Effector memory CD8-positive, alpha-beta T cell (primary cell): ENCODE data around the gene VWA5B1.

Experiments used
- ATAC-seq: fragments of 150-1000 bp; cut with Tn5 transposase; replicated peaks from 2 replicates; pipeline ENCODE4 v1.10.0; 2021; ENCODE audit warnings: mild to moderate bottlenecking, moderate library complexity
- DNase-seq, 3 experiments: peaks; one replicate each; pipeline ENCODE4 v3.0.0; 2021
- H3K27ac Mint-ChIP-seq, 2 donors: one replicate each; pipeline ENCODE4 v1.8.0; 2022; ENCODE audit warnings: mild to moderate bottlenecking in 2 of 2, mixed read lengths in 2 of 2, moderate library complexity in 2 of 2
- H3K27me3 Mint-ChIP-seq, 2 donors: one replicate each; pipeline ENCODE4 v1.8.0; 2022; ENCODE audit warnings: mixed read lengths in 2 of 2
- H3K36me3 Mint-ChIP-seq: one replicate; pipeline ENCODE4 v1.8.0; 2022; ENCODE audit warnings: mild to moderate bottlenecking, moderate library complexity, mixed read lengths; ENCODE audit not compliant: insufficient read depth
- H3K4me1 Mint-ChIP-seq, 2 donors: one replicate each; pipeline ENCODE4 v1.8.0; 2022; ENCODE audit warnings: low read depth in 2 of 2, mixed read lengths in 2 of 2
- H3K4me3 Mint-ChIP-seq, 2 donors: one replicate each; pipeline ENCODE4 v1.8.0; 2022; ENCODE audit warnings: mild to moderate bottlenecking in 2 of 2, mixed read lengths in 2 of 2, moderate library complexity in 2 of 2
- H3K9me3 Mint-ChIP-seq, 2 donors: one replicate each; pipeline ENCODE4 v1.8.0; 2022; ENCODE audit warnings: mixed read lengths in 2 of 2

VWA5B1 gene

GRCh38 chr1:20389571-20389970 is 98.9 kb downstream of the VWA5B1 start:
- Mint-ChIP-seq H3K4me3 (no peak overlapping the region), H3K27me3 (peaks cover 90 to 97% of the 10 kb centered on the region in 2 donors), H3K36me3 (no peaks in the 10 kb centered on the region), H3K4me1 (peaks cover 0 to 2% of the 10 kb centered on the region in 2 donors), H3K9me3 (peaks cover 0 to 14% of the 10 kb centered on the region in 2 donors), H3K27ac (no peak overlapping the region)
- no peak for ATAC-seq
- DNase-seq: no peak

GRCh38 chr1:20390589-20391331 is 100.1 kb downstream of the VWA5B1 start:
- no peak for ATAC-seq
- Mint-ChIP-seq H3K36me3 (no peaks in the 10 kb centered on the region), H3K27me3 (peaks cover 79 to 85% of the 10 kb centered on the region in 2 donors), H3K9me3 (peaks cover 0 to 17% of the 10 kb centered on the region in 2 donors), H3K4me1 (no peaks in the 10 kb centered on the region), H3K4me3 (no peak overlapping the region), H3K27ac (no peak overlapping the region)
- no peak for DNase-seq

GRCh38 chr1:20395255-20395654 is 104.6 kb downstream of the VWA5B1 start:
- no peaks in the 10 kb centered on the region for H3K36me3 Mint-ChIP-seq
- H3K27ac Mint-ChIP-seq: no peak overlapping the region
- no peaks in the 10 kb centered on the region for H3K4me1 Mint-ChIP-seq
- H3K9me3 Mint-ChIP-seq: peaks cover 0 to 17% of the 10 kb centered on the region in 2 donors
- ATAC-seq (no peak), DNase-seq (no peak)
- H3K4me3 Mint-ChIP-seq: no peak overlapping the region
- H3K27me3 Mint-ChIP-seq: peaks cover 73 to 78% of the 10 kb centered on the region in 2 donors

- no peak for DNase-seq
- no peak for ATAC-seq
- peaks cover 51 to 71% of the 10 kb centered on the region in 2 donors for H3K27me3 Mint-ChIP-seq
- no peak overlapping the region for H3K4me3 Mint-ChIP-seq
- H3K27ac Mint-ChIP-seq: no peak overlapping the region
- no peaks in the 10 kb centered on the region for H3K36me3 Mint-ChIP-seq
- H3K9me3 Mint-ChIP-seq: peaks cover 0 to 11% of the 10 kb centered on the region in 2 donors
- H3K4me1 Mint-ChIP-seq: no peaks in the 10 kb centered on the region
Observed at GRCh38 chr1:20398744-20399143, 108.1 kb downstream of the VWA5B1 start.

- Mint-ChIP-seq H3K27ac (no peak overlapping the region), H3K36me3 (no peaks in the 10 kb centered on the region), H3K27me3 (peaks cover 46 to 71% of the 10 kb centered on the region in 2 donors)
Observed at GRCh38 chr1:20399196-20399595, 108.5 kb downstream of the VWA5B1 start.

GRCh38 chr1:20399606-20400180 is 109.0 kb downstream of the VWA5B1 start:
- Mint-ChIP-seq H3K4me1 (no peaks in the 10 kb centered on the region), H3K4me3 (no peak overlapping the region), H3K36me3 (no peaks in the 10 kb centered on the region), H3K27me3 (peaks cover 48 to 76% of the 10 kb centered on the region in 2 donors), H3K27ac (no peak overlapping the region), H3K9me3 (peaks cover 0 to 2% of the 10 kb centered on the region in 2 donors)
- DNase-seq (no peak), ATAC-seq (no peak)

More at GRCh38 chr1:20399196-20399595, 108.5 kb downstream of the VWA5B1 start:
- ATAC-seq (no peak), DNase-seq (no peak)
- H3K4me1 Mint-ChIP-seq: no peaks in the 10 kb centered on the region
- H3K4me3 Mint-ChIP-seq: no peak overlapping the region
- peaks cover 0 to 7% of the 10 kb centered on the region in 2 donors for H3K9me3 Mint-ChIP-seq

GRCh38 chr1:20400341-20401177 is 109.9 kb downstream of the VWA5B1 start:
- DNase-seq: no peak
- no peaks in the 10 kb centered on the region for H3K9me3 Mint-ChIP-seq
- H3K4me1 Mint-ChIP-seq: no peaks in the 10 kb centered on the region
- ATAC-seq: no peak
- H3K27me3 Mint-ChIP-seq: peaks cover 56 to 84% of the 10 kb centered on the region in 2 donors
- H3K27ac Mint-ChIP-seq: no peak overlapping the region
- H3K4me3 Mint-ChIP-seq: no peak overlapping the region
- no peaks in the 10 kb centered on the region for H3K36me3 Mint-ChIP-seq

- H3K27me3 Mint-ChIP-seq: peaks cover 60 to 88% of the 10 kb centered on the region in 2 donors
- H3K4me3 Mint-ChIP-seq: no peak overlapping the region
- H3K9me3 Mint-ChIP-seq: no peaks in the 10 kb centered on the region
- no peak overlapping the region for H3K27ac Mint-ChIP-seq
- H3K36me3 Mint-ChIP-seq: peaks cover 3% of the 10 kb centered on the region
- DNase-seq (no peak), ATAC-seq (no peak)
- H3K4me1 Mint-ChIP-seq: peaks cover 0 to 2% of the 10 kb centered on the region in 2 donors
Observed at GRCh38 chr1:20401405-20402010, 110.8 kb downstream of the VWA5B1 start.

GRCh38 chr1:20402585-20403422 is 112.1 kb downstream of the VWA5B1 start:
- no peak for DNase-seq

GRCh38 chr1:20403423-20404145 is 112.9 kb downstream of the VWA5B1 start:
- DNase-seq (no peak), ATAC-seq (no peak)
- Mint-ChIP-seq H3K27ac (no peak overlapping the region), H3K36me3 (peaks cover 3% of the 10 kb centered on the region), H3K27me3 (peaks cover 53 to 89% of the 10 kb centered on the region in 2 donors), H3K9me3 (no peaks in the 10 kb centered on the region), H3K4me3 (no peak overlapping the region), H3K4me1 (peaks cover 0 to 2% of the 10 kb centered on the region in 2 donors)

More at GRCh38 chr1:20402585-20403422, 112.1 kb downstream of the VWA5B1 start:
- Mint-ChIP-seq H3K27me3 (peaks cover 60 to 89% of the 10 kb centered on the region in 2 donors), H3K36me3 (peaks cover 3% of the 10 kb centered on the region), H3K4me1 (peaks cover 0 to 2% of the 10 kb centered on the region in 2 donors), H3K27ac (no peak overlapping the region), H3K9me3 (no peaks in the 10 kb centered on the region), H3K4me3 (no peak overlapping the region)
- ATAC-seq: no peak

- no peak for DNase-seq
- H3K27me3 Mint-ChIP-seq: peaks cover 44 to 82% of the 10 kb centered on the region in 2 donors
- peaks cover 3% of the 10 kb centered on the region for H3K36me3 Mint-ChIP-seq
- no peaks in the 10 kb centered on the region for H3K9me3 Mint-ChIP-seq
- H3K27ac Mint-ChIP-seq: no peak overlapping the region
- no peak for ATAC-seq
- no peak overlapping the region for H3K4me3 Mint-ChIP-seq
- H3K4me1 Mint-ChIP-seq: peaks cover 0 to 2% of the 10 kb centered on the region in 2 donors
Observed at GRCh38 chr1:20404466-20404865, 113.8 kb downstream of the VWA5B1 start.
